Activated CD4-positive, alpha-beta T cell treated with anti-CD3 and anti-CD28 coated beads for 1 hour (primary cell): Measurements from ENCODE around the gene NDUFA13.
A peak's percentile ranks its signal among the peaks of the same experiment; 100 is the strongest.

Experiments
- DNase-seq: peaks from one replicate; pipeline ENCODE4 v3.0.0-alpha.2; 2020

The NDUFA13 gene

DNA sequence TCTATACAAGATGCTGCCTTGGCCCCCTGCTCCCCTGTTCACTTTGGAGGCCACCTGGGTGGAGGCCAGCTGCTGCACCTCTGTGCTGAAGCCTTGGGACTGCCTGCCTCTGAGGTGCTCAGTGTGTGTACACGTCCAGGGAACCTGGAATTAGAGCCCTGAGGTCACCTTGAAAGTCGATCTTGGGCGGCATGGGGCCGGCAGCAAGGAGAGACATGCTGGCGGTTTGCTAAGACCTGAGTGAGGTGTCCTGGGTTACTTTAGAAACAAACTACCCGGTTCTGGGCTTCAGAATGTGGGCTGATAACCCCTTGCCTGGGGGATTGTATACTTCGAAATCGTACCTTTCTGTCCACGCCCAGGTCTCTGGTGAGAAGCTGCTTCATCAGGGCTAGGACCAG lies 26.2 kb upstream of the NDUFA13 start:
- DNase-seq: no peak

GRCh38 chr19:19490214-19490968 lies 25.6 kb upstream of the NDUFA13 start:
- DNase-seq: peak; percentile 70

DNA sequence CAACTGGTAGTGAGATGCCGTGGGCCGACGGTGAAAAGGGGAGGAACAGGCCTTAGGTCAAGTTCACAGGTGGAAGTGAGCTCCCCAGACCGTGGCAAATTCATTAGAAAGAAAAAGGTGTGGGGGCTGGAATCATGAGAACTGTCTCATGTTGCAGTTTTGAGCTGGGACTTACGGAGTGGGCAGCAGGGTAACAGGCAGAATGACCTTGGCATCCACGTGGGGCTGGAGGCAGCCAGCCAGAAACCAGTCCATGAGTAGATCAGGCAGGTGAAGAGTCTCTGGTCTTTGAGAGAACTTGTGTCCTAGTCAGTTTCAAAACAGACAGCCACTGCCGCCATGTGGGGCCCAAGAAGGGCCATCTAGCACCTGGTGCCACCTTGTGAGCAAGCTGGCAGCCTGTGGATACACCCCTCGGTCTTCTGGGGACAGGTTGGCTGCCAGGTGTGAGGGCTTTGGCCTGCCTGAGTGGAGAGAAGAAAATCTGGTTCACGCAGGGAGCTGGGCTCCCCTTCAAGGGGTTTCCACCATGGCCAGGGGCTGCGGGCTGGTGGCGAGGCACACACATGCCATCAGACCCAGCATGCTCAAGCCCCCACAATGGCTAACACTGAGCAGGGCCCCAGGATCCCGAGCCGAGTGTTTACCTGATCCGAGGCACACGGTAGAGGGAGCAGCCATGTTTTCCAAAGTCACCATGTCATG lies 24.6 kb upstream of the NDUFA13 start:
- no peak for DNase-seq

DNA sequence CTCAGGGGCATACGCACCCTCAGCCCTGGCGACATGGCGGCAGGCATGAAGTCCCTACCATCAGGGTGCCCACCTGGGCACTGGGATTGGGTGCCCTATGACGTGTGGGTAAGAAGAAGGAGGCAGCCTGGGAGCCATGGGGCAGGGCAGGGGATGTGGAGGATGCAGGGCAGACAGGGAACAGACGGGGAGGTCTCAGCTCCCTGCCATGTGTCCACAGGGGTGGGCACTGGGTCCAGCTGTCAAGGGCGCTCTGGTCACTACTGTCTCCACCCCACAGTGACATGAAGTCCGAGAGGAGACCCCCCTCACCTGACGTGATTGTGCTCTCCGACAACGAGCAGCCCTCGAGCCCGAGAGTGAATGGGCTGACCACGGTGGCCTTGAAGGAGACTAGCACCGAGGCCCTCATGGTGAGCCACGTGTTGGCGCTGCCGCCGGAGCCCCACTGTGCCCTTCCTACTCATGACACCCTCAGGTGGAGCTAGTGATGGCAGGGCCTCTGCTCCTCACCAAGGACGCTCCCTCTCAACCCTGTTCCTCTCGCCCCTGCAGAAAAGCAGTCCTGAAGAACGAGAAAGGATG lies 23.9 kb upstream of the NDUFA13 start:
- no peak for DNase-seq

DNA sequence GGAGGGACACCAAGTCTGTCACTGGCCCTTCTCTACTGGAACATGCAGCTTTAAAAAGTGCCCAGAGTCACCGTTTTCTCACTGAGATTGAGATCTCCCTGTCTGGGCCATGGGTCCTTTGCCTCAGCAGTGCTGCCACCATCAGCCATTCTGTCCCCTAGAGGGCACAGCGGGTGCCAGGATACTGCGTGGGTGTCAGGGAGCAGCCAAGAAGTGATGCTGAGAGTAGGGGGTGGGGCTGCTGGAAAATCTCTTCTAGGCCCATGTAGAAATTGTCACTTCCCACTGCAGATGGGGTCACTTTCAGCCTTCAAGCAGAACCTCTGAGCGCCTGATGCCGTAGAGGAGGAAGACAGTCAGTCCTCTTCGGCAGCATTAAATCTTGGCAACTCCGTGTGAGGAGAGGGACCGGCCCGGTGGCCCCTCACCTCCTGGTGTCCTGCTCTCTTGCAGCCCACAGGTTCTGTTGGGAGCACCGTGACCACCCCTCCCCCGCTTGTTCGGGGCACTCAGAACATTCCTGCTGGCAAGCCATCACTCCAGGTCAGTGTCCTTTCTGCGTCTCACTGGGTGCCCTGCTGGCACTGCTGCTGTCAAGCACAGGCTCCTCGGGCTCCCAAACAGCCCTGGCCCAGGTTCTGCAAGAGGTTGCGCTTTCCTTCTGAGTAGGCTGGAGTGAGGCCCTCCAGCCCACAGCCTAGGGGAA lies 22.0 kb upstream of the NDUFA13 start:
- DNase-seq: no peak

DNA sequence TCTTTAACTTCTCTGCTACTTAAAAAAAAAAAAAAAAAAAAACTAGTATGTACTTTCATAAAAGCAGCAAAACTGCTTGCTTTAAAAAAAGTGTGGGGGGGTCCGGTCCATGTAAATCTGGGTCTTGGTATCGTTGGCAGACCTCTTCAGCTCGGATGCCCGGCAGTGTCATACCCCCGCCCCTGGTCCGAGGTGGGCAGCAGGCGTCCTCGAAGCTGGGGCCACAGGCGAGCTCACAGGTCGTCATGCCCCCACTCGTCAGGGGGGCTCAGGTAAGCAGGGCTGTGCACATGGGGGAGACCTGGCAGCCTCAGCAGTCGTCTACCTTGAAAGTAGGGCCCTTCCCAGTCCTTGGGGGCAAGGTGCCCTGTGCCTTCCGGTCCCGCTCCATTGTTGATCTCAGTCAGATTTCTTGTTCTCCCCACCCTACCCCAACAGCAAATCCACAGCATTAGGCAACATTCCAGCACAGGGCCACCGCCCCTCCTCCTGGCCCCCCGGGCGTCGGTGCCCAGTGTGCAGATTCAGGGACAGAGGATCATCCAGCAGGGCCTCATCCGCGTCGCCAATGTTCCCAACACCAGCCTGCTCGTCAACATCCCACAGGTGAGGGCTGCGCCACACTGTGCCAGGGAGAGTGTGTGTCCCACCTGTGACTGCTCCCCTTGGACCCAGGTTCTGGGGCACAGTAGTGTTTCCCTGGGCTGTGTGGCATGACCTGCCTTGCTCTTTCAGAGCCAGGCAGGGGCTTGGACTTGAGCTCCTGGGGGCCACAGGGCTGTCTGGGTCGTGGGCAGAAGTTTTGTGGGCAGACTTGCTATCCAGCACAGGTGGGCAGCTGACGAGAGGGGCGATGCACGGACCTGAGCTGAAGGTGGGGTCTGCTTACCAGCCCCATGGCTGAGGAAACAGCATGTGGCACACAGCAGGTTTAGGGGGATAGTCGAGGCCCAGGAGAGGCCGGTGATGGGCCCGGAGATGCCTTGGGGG lies 20.1 kb upstream of the NDUFA13 start:
- no peak for DNase-seq

DNA sequence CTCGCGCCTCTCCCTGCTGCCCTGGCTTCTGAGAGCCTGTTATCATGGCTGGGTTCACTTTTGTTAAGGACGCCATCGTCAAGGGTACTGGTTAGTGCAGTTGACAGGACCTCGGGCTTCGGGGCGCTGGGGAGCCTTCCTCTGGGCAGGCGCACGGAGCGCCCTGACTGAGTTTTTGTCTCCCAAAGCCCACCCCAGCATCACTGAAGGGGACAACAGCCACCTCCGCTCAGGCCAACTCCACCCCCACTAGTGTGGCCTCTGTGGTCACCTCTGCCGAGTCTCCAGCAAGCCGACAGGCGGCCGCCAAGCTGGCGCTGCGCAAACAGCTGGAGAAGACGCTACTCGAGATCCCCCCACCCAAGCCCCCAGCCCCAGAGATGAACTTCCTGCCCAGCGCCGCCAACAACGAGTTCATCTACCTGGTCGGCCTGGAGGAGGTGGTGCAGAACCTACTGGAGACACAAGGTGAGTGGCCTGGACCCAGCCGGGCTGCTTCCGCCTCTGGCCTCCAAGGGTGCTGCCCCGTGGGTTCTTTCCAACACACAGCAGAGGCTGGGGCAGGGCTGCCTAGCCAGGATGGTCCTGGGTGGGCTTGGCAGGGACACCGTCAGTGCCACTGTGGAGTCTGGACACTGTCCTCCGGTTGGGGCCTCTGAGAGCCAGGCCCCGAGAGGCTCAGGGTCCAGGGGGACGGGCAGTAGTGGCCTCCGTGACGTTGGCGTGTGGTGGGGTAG lies 17.6 kb upstream of the NDUFA13 start:
- no peak for DNase-seq

GRCh38 chr19:19499272-19499995 lies 16.6 kb upstream of the NDUFA13 start:
- no peak for DNase-seq

DNA sequence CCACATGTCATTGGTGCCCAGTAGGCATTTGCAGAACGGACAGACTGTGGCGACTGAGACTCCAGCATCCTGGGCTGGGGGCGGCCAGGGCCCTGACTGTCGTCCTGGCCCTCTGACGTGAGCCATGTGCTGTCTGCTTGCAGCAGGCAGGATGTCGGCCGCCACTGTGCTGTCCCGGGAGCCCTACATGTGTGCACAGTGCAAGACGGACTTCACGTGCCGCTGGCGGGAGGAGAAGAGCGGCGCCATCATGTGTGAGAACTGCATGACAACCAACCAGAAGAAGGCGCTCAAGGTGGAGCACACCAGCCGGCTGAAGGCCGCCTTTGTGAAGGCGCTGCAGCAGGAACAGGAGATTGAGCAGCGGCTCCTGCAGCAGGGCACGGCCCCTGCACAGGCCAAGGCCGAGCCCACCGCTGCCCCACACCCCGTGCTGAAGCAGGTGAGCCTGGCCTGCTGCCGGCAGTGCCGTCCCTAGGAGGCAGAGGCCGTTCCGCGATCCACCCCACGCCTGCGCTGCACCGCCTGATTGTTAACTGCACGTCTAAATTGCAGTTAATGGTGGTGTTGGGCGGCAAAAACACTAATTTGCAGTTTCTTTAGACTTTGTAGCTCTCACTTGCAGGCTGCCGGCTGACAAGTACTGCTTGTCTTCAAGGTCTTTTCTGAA lies 14.9 kb upstream of the NDUFA13 start:
- DNase-seq: no peak

GRCh38 chr19:19501798-19502197 lies 14.2 kb upstream of the NDUFA13 start:
- no peak for DNase-seq

GRCh38 chr19:19502281-19502680 lies 13.7 kb upstream of the NDUFA13 start:
- no peak for DNase-seq

- no peak for DNase-seq
These were observed 13.0 kb upstream of the NDUFA13 start for GRCh38 chr19:19502808-19503602.

DNA sequence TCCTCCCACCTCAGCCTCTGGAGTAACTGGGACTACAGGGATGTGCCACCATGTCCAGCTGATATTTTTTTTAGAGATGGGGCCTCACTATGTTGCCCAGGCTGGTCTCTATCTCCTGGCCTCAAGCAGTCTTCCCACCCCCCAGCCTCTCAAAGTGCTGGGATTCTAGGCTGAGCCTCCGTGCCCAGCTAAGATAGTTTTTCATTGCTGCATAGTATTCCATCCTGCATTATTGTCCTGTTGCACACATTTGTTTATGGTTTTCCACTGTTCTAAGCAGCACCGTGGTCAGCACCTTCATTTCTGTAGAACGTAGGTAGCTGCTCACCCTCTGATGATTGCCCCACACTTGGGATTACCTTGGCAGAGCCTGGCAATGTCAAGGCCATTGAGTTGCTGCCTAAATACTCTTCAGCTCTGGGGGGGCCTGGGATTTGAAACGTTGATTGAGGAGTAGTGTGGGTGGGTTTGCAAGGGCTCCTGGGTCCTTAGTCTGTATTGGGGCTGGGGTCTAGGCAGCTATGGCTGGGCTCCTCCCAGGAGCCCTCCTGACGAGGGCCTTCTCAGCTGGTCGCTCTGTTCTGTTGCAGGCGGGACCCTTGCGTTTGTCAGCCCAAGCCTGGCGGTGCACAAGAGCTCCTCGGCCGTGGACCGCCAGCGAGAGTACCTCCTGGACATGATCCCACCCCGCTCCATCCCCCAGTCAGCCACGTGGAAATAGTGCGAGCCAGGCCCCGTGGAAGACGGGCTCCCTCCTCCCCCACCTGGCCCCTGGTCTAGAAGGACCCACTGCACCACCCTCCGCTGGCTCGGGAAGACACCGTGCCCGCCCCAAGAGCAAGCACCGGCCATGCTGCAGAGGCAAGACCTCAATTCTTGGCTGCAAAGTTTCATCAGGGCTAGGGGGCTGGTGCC lies 11.0 kb upstream of the NDUFA13 start:
- DNase-seq: no peak

DNA sequence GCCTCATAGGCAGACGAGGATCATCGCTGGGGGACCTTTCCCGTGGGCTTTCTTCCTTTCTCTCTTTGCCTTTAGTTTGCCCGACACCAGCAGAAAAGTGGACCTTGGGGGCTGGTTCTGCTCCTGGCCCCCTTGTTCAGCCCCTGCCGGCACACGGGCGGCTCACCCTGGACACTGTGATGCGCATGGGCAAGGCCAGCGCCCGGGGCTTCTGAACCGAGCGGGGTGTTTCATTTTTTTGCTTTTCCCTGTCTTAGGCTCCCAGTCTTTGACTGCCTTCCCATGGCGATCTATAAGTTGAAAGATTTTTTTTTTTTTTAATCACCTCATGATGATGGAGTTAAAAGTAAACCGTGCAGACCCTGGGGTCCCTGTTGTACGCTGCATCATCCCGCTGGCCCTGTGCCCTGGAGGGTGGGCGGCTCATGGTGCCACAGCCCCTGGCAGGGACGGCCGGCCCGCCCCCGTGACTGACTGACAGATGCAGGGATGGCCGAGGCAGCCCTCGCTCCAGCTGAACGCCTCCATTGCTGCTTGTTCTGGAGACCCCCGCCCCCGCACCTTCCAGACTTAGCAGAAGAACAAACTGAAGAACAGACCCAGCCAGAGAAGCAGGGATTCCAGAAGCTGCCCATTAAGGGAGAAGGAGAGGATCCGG lies 10.2 kb upstream of the NDUFA13 start:
- no peak for DNase-seq

- DNase-seq: no peak
These were observed 9.4 kb upstream of the NDUFA13 start for GRCh38 chr19:19506592-19506991.

GRCh38 chr19:19507354-19507753 lies 8.7 kb upstream of the NDUFA13 start:
- DNase-seq: no peak

DNA sequence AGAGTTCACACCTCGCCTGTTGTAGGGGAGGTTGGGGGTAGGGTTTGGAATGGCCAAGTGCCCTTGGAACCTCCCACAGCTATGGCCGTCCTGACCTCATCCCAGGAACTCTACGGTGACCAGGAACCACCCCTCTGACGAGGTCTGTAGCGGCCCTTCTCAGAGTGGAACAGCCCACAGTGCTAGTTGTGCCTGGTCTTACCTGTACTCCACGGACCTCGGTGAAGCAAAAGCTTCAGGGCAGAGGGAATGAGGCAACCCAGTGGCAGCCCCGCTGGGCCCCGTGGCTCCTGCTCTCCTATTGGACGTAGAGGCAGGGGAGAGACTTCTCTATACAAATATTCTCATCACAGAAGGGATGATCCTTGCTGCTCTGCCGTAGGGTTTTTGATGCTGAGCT lies 7.8 kb upstream of the NDUFA13 start:
- no peak for DNase-seq

GRCh38 chr19:19510432-19510831 lies 5.6 kb upstream of the NDUFA13 start:
- no peak for DNase-seq
